Stimulated activated effector memory CD8-positive, alpha-beta T cell treated with anti-CD3 and anti-CD28 coated beads, Interleukin-12 subunit alpha, Interleukin-12 subunit beta, amount 100 ng/mL, for 72 hours (primary cell): ENCODE data around the gene FXYD3.
A peak's percentile ranks its signal among the peaks of the same experiment; 100 is the strongest.

Source experiments
- ATAC-seq: fragments of 150-1000 bp; cut with Tn5 transposase; 2 replicates; pipeline ENCODE4 v1.10.0; 2021
- DNase-seq, 2 donors: peaks; one replicate each; pipeline ENCODE4 v3.0.0; 2021 to 2022; ENCODE audit warnings: low spot score in 2 of 2
- H3K27ac Mint-ChIP-seq: one replicate; pipeline ENCODE4 v1.8.0; 2022; ENCODE audit warnings: mild to moderate bottlenecking, mixed read lengths
- H3K36me3 Mint-ChIP-seq: one replicate; pipeline ENCODE4 v1.8.0; 2022; ENCODE audit warnings: mild to moderate bottlenecking, mixed read lengths
- H3K4me1 Mint-ChIP-seq: one replicate; pipeline ENCODE4 v1.8.0; 2022; ENCODE audit warnings: mixed read lengths
- H3K4me3 Mint-ChIP-seq: one replicate; pipeline ENCODE4 v1.8.0; 2022; ENCODE audit warnings: mild to moderate bottlenecking, mixed read lengths
- H3K9me3 Mint-ChIP-seq: one replicate; pipeline ENCODE4 v1.8.0; 2022; ENCODE audit warnings: mixed read lengths

The FXYD3 gene

DNA sequence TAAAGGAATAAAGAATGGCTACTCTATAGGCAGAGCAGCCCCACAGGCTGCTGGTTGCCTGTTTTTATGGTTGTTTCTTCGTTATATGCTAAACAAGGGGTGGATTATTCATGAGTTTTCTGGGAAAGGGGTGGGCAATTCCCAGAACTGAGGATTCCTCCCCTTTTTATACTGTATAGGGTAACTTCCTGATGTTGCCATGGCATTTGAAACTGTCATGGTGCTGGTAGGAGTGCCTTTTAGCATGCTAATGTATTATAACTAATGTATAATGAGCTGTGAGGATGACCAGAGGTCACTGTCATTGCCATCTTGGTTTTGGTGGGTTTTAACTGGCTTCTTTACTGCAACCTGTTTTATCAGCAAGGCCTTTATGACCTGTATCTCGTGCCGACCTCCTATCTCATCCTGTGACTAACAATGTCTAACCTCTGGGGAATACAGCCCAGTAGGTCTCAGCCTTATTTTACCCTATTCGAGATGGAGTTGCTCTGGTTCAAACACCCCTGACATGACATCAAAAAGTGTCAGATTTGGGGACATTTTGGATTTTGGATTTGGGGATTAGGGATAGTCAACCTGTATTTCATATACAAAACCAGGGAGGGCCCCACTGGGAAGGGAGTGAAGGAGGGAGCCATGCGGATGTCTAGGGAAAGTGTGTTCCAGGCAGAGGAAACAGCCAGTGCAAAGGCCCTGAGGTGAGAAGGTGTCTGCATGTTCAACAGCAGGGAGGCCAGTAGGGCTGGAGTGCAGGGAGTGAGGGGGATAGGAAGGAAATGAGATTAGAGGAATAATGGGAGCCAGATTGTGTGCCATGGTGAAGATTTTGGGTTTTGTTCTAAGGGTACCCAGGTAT, 49.8 kb downstream of the FXYD3 start:
- ATAC-seq (no peak), DNase-seq (peak in 1 of 2 donors; percentile 7)
- Mint-ChIP-seq H3K4me3 (no peak overlapping the region), H3K27ac (peak overlapping the region; percentile 84), H3K36me3 (peaks cover 100% of the 10 kb centered on the region), H3K9me3 (peaks cover 13% of the 10 kb centered on the region), H3K4me1 (peaks cover 57% of the 10 kb centered on the region)

DNA sequence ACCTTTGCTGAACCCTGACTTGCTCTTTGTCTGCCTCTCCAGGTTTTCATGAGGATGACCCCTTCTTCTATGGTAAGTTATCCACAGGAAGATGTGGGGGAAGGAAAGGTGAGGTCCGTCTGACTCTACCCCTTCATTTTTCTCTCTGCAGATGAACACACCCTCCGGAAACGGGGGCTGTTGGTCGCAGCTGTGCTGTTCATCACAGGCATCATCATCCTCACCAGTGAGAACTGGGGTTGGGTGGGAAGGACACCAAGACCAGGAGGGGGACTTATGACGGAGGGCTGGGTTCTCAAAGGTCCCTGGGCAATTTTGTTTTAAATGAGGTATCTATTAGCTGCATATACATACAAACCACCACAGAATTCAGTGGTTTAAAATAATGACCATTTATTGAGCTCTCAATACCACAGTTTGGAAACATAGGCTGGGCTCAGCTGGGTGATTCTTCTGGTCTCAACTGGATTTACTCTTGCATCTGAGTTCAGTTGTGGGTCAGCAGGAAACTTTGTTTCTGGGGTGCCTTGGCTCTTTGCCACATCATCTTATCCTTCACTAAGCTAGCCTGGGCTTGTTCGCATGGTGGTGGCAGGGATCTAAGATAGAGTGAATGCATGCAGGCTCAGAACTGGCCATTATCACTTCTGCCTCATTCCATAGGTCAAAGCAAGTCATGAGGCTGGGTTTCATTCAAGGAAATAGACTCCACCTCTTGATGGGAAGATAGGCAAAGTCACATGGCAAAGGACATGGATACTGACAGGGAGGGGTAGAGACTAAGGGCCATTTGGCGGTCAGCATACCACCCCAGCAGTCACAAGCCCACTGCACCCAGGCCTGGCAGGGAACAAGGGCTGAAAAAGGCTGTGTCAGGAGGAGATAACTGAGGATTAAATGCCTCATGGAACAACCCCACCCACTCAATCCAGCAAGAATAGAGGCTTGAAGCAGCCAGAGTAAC, 50.8 kb downstream of the FXYD3 start:
- H3K4me1 Mint-ChIP-seq, result peaks cover 57% of the 10 kb centered on the region
- ATAC-seq, result no peak
- peak in 1 of 2 donors; percentile 45 for DNase-seq
- peaks cover 100% of the 10 kb centered on the region for H3K36me3 Mint-ChIP-seq
- peaks cover 12% of the 10 kb centered on the region for H3K9me3 Mint-ChIP-seq
- no peak overlapping the region for H3K4me3 Mint-ChIP-seq
- H3K27ac Mint-ChIP-seq, result peak overlapping the region; percentile 84

DNA sequence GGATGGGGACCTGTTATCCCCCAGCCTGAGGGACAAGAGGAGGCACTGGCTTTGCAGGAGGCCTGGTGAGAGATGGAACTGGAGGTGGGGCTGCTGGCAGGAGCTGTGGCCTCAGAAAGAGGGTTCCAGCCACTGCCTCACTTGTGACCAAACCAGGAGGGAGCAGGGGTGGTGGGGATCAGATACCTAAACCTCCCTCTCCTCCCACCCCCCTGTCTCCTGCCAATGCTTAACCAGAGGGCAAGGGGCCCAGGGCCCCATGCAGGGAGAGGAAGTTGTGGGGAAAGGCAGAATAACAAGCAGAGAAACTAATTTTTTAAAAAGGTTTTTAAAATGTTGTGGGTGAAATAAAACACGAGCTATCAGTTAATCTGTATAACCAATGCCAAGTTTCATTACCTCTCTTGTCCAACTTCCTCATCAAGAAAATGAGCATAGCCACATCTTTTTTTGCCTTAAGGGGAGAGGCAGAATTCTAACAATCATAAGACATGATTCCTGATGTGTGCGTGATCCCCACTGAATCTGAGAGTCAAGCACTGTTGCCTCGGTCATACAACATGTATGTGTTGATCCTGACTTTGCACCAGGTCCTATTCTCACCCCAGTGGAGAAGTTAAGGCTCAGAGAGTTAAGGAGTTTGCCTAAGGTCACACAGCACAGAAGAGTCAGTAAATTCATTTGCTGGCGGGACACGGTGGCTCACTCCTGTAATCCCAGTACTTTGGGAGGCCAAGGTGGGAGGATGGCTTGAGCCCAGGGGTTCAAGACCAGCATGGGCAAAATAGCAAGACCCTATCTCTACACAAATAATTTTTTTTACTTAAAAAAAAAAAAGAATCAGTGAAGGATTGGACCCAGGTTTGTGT, 51.9 kb downstream of the FXYD3 start:
- peak overlapping the region; percentile 84 for H3K27ac Mint-ChIP-seq
- peaks cover 97% of the 10 kb centered on the region for H3K36me3 Mint-ChIP-seq
- DNase-seq (peak in 1 of 2 donors; percentile 40), ATAC-seq (no peak)
- peaks cover 11% of the 10 kb centered on the region for H3K9me3 Mint-ChIP-seq
- H3K4me1 Mint-ChIP-seq, result peaks cover 52% of the 10 kb centered on the region
- H3K4me3 Mint-ChIP-seq, result no peak overlapping the region

DNA sequence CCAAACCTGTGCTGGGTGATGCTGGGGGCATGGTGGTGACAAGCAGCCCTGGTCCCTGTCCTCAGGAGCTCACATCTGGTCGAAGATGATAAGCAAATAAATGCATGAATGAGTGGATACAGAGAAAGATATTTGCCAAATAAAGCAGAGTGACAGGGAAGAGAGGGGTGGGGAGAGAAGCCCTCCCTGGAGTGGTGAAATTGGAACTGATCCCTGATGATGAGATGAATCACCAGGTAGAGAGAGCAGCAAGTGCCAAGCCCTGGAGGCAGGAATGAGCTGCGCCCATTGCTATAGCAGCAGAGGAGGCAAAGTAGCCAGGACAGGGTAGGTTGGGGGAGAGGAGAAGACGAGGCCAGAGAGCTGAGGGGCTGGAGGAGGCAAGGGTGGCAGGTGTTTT, 52.6 kb downstream of the FXYD3 start:
- Mint-ChIP-seq H3K4me3 (no peak overlapping the region), H3K4me1 (peaks cover 52% of the 10 kb centered on the region), H3K27ac (peak overlapping the region; percentile 84), H3K36me3 (peaks cover 90% of the 10 kb centered on the region), H3K9me3 (peaks cover 11% of the 10 kb centered on the region)
- ATAC-seq (no peak), DNase-seq (peak in 1 of 2 donors; percentile 41)

DNA sequence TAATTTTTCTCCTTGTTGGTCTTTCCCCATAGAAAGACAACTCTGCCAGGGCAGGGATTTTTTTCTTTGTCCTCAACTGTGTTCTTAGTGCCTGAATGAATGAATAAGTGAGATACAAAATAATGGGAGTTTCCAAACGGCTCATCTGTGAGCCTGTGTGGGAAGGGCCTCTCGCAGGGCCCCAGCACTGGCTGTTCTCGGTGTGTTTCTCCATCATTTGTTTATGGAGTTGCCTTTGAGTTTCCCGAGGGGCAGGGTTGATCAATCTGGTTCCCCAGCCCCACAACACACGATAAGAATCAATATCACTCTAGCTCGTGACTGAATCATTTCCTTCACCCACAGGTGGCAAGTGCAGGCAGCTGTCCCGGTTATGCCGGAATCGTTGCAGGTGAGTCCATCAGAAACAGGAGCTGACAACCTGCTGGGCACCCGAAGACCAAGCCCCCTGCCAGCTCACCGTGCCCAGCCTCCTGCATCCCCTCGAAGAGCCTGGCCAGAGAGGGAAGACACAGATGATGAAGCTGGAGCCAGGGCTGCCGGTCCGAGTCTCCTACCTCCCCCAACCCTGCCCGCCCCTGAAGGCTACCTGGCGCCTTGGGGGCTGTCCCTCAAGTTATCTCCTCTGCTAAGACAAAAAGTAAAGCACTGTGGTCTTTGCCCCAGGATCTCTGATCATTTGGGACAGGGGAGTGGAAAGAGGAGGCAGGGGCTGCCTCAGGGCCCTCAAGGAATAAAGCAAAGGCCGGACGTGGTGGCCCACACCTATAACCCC, 53.8 kb downstream of the FXYD3 start:
- peak; percentile 48 for ATAC-seq
- H3K4me1 Mint-ChIP-seq, result peaks cover 46% of the 10 kb centered on the region

DNA sequence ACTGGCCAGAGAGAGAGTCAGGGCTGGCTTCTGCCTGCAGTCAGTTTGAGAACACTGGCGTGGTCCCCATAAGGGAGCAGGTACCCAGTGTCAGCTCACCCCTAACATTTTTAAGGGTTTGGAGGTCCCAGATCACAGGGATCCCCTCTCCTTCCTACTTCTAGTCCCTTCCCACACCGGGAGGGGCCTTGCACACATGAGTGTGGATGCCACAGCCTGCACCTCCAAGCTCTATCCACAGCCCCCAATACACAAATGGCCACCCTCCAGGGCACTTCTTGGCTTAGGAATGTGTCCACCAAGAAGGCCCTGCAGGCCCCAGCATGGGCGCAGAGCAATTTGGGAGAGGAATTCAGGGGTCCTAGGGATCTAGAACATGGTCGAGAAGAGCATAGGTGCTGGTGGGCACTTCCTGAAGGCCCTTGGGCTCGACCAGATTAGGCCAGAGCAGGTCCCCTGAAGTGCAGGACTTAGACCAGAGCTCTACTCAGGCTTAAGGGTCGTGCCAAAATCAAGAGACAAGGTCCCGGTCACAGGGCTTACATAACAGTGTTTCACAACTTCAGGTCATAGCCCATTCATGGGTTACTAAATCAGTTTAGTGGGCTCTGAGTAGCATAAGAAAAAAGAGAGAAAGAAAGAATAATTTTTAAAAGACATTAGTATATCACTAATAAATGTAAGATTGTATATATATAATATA, 54.9 kb downstream of the FXYD3 start:
- H3K9me3 Mint-ChIP-seq, result peaks cover 5% of the 10 kb centered on the region
- no peak overlapping the region for H3K4me3 Mint-ChIP-seq
- peaks cover 67% of the 10 kb centered on the region for H3K36me3 Mint-ChIP-seq
- H3K27ac Mint-ChIP-seq, result peak overlapping the region; percentile 73
- DNase-seq, result no peak
- H3K4me1 Mint-ChIP-seq, result peaks cover 43% of the 10 kb centered on the region
- no peak for ATAC-seq

More for the DNA sequence above, 53.8 kb downstream of the FXYD3 start:
- peak overlapping the region; percentile 73 for H3K27ac Mint-ChIP-seq
- DNase-seq, result peak in 1 of 2 donors; percentile 42
- no peak overlapping the region for H3K4me3 Mint-ChIP-seq
- H3K9me3 Mint-ChIP-seq, result peaks cover 7% of the 10 kb centered on the region
- H3K36me3 Mint-ChIP-seq, result peaks cover 78% of the 10 kb centered on the region

DNA sequence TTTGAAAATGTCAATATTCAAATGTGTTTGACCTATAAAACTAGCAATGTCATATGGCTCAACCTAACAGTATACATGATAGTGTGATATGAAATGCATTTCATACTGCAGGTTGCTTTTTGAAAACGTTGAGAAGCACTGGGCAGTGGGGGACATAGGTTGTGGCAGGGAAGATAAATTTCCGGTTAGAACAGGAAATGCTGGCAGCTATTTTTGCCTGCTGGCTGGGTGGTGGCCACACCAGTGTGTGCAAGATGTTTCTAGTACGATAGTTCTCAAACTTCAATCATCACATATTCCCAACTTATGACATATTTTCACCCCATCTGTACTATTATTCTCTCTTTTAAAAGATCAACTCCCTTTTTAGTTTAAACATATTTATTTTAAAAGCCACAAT, 56.1 kb downstream of the FXYD3 start:
- H3K27ac Mint-ChIP-seq, result peak overlapping the region; percentile 74
- H3K4me3 Mint-ChIP-seq, result no peak overlapping the region
- DNase-seq, result no peak
- H3K36me3 Mint-ChIP-seq, result peaks cover 55% of the 10 kb centered on the region
- H3K4me1 Mint-ChIP-seq, result peaks cover 31% of the 10 kb centered on the region
- no peak for ATAC-seq
- no peaks in the 10 kb centered on the region for H3K9me3 Mint-ChIP-seq
